ENCODE measurements around the gene RPS17. TPM values are rescaled to one million over a fixed set of nuclear protein-coding genes. Genes with fewer than 3 reads are reported as not detected.
"Not testable (repeated sequence)": the region's sequence is repeated elsewhere in the genome, so short reads cannot be mapped to it uniquely, and the experiment has no call there.

Gene RPS17
- total and polyA plus RNA-seq, 2 of the 4 experiments (the other 2 are of a cell fraction), result 2,617 to 4,201 TPM

- H3K27me3 ChIP-seq (ENCODE audit: control insufficient read depth, insufficient read depth, low read length); dilution Hi-C loops (cut with HindIII; ENCODE audit: low sequenced_read_pairs, unreplicated experiment); H2AFZ ChIP-seq (replicated peaks; ENCODE audit: low read length, poor library complexity); H3K56ac ChIP-seq (ENCODE audit: extremely low read depth, insufficient read depth, low read length); H3K27ac ChIP-seq (ENCODE audit: insufficient read depth, low read length); H2BK15ac ChIP-seq (ENCODE audit: low read depth, low read length); H2AK9ac ChIP-seq (replicated peaks; ENCODE audit: low read depth, low read length, poor library complexity); DNase-seq; CTCF ChIA-PET; H2BK120ac ChIP-seq (ENCODE audit: low read depth, low read length); H3K4me2 ChIP-seq (ENCODE audit: low read depth, low read length); H3K9me1 ChIP-seq (ENCODE audit: insufficient read depth, low read length); H3K9ac ChIP-seq (ENCODE audit: low read depth, low read length); H3K4me1 ChIP-seq (ENCODE audit: control insufficient read depth, insufficient read depth, low read length); H2BK5ac ChIP-seq (ENCODE audit: low read depth, low read length, poor library complexity, severe bottlenecking); ATAC-seq (ENCODE audit: low read depth); H3K23ac ChIP-seq (ENCODE audit: low read depth, low read length); intact Hi-C loops (cut with micrococcal nuclease); BruUV-seq (replicated peaks); H2AK5ac ChIP-seq (ENCODE audit: low read depth, low read length); H2BK20ac ChIP-seq (ENCODE audit: low read depth, low read length); H3K9me3 ChIP-seq (ENCODE audit: control insufficient read depth, insufficient read depth, low read length); POLR2A ChIA-PET (ENCODE audit: unreplicated experiment); H3K4ac ChIP-seq (ENCODE audit: low read depth, low read length); H4K5ac ChIP-seq (ENCODE audit: low read depth, low read length); H3K14ac ChIP-seq (replicated peaks; ENCODE audit: low read depth, low read length); H3K4me3 ChIP-seq (ENCODE audit: insufficient read depth, low read depth, low read length); H4K8ac ChIP-seq (ENCODE audit: low read depth in 2 of 2, low read length in 2 of 2); H4K91ac ChIP-seq (ENCODE audit: insufficient read depth, low read depth, low read length); H3K18ac ChIP-seq (ENCODE audit: low read depth, low read length): not testable (repeated sequence)
- Histone ChIP-seq H3K36me3 (ENCODE audit: control insufficient read depth, insufficient read depth, low read length) (peaks cover 45% of the 10 kb centered on the region), H3K79me1 (ENCODE audit: low read depth in 1 of 2, low read length in 2 of 2) (peaks cover 28 to 44% of the 10 kb centered on the region in 2 experiments), H4K20me1 (ENCODE audit: insufficient read depth, low read length) (peaks cover 42% of the 10 kb centered on the region)
- in situ Hi-C loops (cut with MboI; ENCODE audit: low sequenced_read_pairs), result loop anchor here (10.0 kb wide), 3 partner anchors 160 to 470 kb away; no protein-coding TSS in a partner anchor
- WGBS, 2 experiments (ENCODE audit: extremely low coverage in 2 of 2, insufficient read length in 1 of 2), result no CpG with 5 or more reads among the region's 3 CpGs
These were observed 5.8 kb downstream of the RPS17 start for GRCh38 chr15:82534457-82534861.

Measured in IMR-90 (cell line).